Liver (tissue), 3 donors: ENCODE measurements around the gene GANC.

ENCODE experiments used
- CTCF ChIP-seq: fragments of 150-350 bp; IDR thresholded peaks from 2 replicates; pipeline ENCODE4 v1.5.1; 2017; ENCODE audit warnings: improper control_type of control experiment, low read depth, low read length; ENCODE audit not compliant: missing input control
- EGR1 ChIP-seq, 2 donors: IDR thresholded peaks; 2 replicates each; pipeline ENCODE4 v1.6.1; 2016 to 2018; ENCODE audit warnings: antibody characterized with exemption in 2 of 2, low read depth in 2 of 2
- FOXA1 ChIP-seq: IDR thresholded peaks from 2 replicates; pipeline ENCODE4 v1.6.1; 2016; ENCODE audit warnings: antibody characterized with exemption
- GABPA ChIP-seq, 2 donors: IDR thresholded peaks in 1 of 2; conservative IDR thresholded peaks in 1 of 2; 2 replicates each; pipeline ENCODE4 v1.6.1; 2016; ENCODE audit warnings: antibody characterized with exemption in 2 of 2, mild to moderate bottlenecking in 1 of 2, moderate library complexity in 1 of 2
- JUND ChIP-seq, 2 donors: IDR thresholded peaks; 2 replicates each; pipeline ENCODE4 v1.6.1; 2016; ENCODE audit warnings: antibody characterized with exemption in 2 of 2
- MAX ChIP-seq: IDR thresholded peaks from 2 replicates; pipeline ENCODE4 v1.6.1; 2016; ENCODE audit warnings: antibody characterized with exemption
- RAD21 ChIP-seq, 2 donors: IDR thresholded peaks; 2 replicates each; pipeline ENCODE4 v1.6.1; 2016; ENCODE audit warnings: antibody characterized with exemption in 2 of 2, mild to moderate bottlenecking in 2 of 2
- SP1 ChIP-seq: IDR thresholded peaks from 2 replicates; pipeline ENCODE4 v1.6.1; 2018; ENCODE audit warnings: antibody characterized with exemption, mild to moderate bottlenecking
- TF ChIP-seq, protein P1 (sequence below): IDR thresholded peaks from 2 replicates; pipeline ENCODE4 v1.6.1; 2016; ENCODE audit warnings: antibody characterized with exemption, mild to moderate bottlenecking
- donor health status: healthy.
- donor health status: healthy.

- TF ChIP-seq EGR1 (IDR thresholded peaks at IDR 0.05; ENCODE audit: low read depth in 2 of 2): no peak
- no peak for TF ChIP-seq CTCF
- TF ChIP-seq FOXA1: no peak
- TF ChIP-seq MAX: no peak
- TF ChIP-seq, protein P1, sequence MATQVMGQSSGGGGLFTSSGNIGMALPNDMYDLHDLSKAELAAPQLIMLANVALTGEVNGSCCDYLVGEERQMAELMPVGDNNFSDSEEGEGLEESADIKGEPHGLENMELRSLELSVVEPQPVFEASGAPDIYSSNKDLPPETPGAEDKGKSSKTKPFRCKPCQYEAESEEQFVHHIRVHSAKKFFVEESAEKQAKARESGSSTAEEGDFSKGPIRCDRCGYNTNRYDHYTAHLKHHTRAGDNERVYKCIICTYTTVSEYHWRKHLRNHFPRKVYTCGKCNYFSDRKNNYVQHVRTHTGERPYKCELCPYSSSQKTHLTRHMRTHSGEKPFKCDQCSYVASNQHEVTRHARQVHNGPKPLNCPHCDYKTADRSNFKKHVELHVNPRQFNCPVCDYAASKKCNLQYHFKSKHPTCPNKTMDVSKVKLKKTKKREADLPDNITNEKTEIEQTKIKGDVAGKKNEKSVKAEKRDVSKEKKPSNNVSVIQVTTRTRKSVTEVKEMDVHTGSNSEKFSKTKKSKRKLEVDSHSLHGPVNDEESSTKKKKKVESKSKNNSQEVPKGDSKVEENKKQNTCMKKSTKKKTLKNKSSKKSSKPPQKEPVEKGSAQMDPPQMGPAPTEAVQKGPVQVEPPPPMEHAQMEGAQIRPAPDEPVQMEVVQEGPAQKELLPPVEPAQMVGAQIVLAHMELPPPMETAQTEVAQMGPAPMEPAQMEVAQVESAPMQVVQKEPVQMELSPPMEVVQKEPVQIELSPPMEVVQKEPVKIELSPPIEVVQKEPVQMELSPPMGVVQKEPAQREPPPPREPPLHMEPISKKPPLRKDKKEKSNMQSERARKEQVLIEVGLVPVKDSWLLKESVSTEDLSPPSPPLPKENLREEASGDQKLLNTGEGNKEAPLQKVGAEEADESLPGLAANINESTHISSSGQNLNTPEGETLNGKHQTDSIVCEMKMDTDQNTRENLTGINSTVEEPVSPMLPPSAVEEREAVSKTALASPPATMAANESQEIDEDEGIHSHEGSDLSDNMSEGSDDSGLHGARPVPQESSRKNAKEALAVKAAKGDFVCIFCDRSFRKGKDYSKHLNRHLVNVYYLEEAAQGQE: no peak
- TF ChIP-seq JUND (IDR thresholded peaks at IDR 0.05): no peak
- TF ChIP-seq RAD21 (IDR thresholded peaks at IDR 0.05): no peak
- TF ChIP-seq SP1: no peak
- no peak for TF ChIP-seq GABPA (IDR thresholded peaks at IDR 0.05 in 1 of 2, conservative IDR thresholded peaks at IDR 0.05 in 1 of 2)
Measured at GRCh38 chr15:42360535-42361112, 87.6 kb downstream of the GANC start.
